H1 (cell line): ENCODE results near the gene GCK. TPM values are rescaled to one million over a fixed set of nuclear protein-coding genes. Genes with fewer than 3 reads are reported as not detected.

Source experiments
- HDAC2 ChIP-seq, 2 experiments: fragments of 300-600 bp in 1 of 2; sonication (generic) in 1 of 2; IDR thresholded peaks; 2 replicates each; pipeline ENCODE4 v1.6.1; 2011 to 2012; ENCODE audit warnings: low read depth in 2 of 2, low read length in 2 of 2, mild to moderate bottlenecking in 2 of 2, moderate library complexity in 2 of 2, borderline replicate concordance in 1 of 2, inconsistent platforms in 1 of 2
- POLR2A ChIP-seq, 2 experiments: IDR thresholded peaks; 1 replicate in 1 of 2; 2 replicates in 1 of 2; pipeline ENCODE4 v1.6.1; 2011; ENCODE audit warnings: low read depth in 2 of 2, low read length in 2 of 2, mild to moderate bottlenecking in 2 of 2; ENCODE audit errors: control extremely low read depth in 1 of 2
- SRF ChIP-seq: IDR thresholded peaks from 2 replicates; pipeline ENCODE4 v1.6.1; 2011; ENCODE audit warnings: mild to moderate bottlenecking, low read depth, low read length, moderate library complexity
- YY1 ChIP-seq: IDR thresholded peaks from 2 replicates; pipeline ENCODE4 v1.6.1; 2011; ENCODE audit warnings: low read depth, mild to moderate bottlenecking, low read length
- polyA plus RNA-seq, 7 experiments: library from polyadenylated mRNA; depleted of rRNA in 3 of 7; stranded (reverse) in 5 of 7; unstranded in 2 of 7; fragments of >200 nt in 5 of 7; fragments of 200-250 nt in 2 of 7; gene quantifications; 1 replicate in 5 of 7; 2 replicates in 1 of 7; 4 replicates in 1 of 7; pipeline versions ENCODE4 v1.2.1 to v1.2.3, GENCODE V29; 2011 to 2013; ENCODE audit warnings: missing spikeins in 2 of 7, mixed read lengths in 2 of 7
- total RNA-seq: library from RNA; stranded (reverse); fragmentation: NEBNext Ultra II Directional; extraction: Animal tissue kit (Norgen Biotek cat#: 25700); gene quantifications from 2 replicates; pipeline ENCODE4 v1.2.1, GENCODE V29; 2021

Gene GCK
- total and polyA plus RNA-seq, 2 of the 8 experiments (the other 6 are each of a cell fraction or from before 2014, with no cell fraction given), result 2.4 to 4.9 TPM

GRCh38 chr7:44213206-44213876 is 24.1 kb upstream of the GCK start (continued):
- TF ChIP-seq SRF (no peak), POLR2A (IDR thresholded peaks at IDR 0.05; ENCODE audit: control extremely low read depth in 1 of 2, low read depth in 2 of 2, low read length in 2 of 2) (no peak), HDAC2 (IDR thresholded peaks at IDR 0.05; ENCODE audit: borderline replicate concordance in 1 of 2, low read depth in 2 of 2, low read length in 2 of 2) (no peak), YY1 (no peak)
